OCI-LY7 (cell line): ENCODE data around the gene PLEKHG4. TPM values are rescaled to one million over a fixed set of nuclear protein-coding genes. Genes with fewer than 3 reads are reported as not detected.

ENCODE experiments used
- BruUV-seq: library from RNA; stranded (reverse); fragments of 400-500 nt; replicated peaks from 2 replicates; lab custom pipeline; 2021; lab: Mats Ljungman, UMichigan
- CTCF ChIA-PET: fragments of 300-600 bp; sonication (Branson Sonifier 250); formaldehyde crosslinking; loops from one replicate; lab custom pipeline; 2022; ENCODE audit warnings: antibody characterized with exemption; ENCODE audit not compliant: unreplicated experiment; lab: Charles Lee
- POLR2A ChIA-PET: fragments of 300-600 bp; sonication (Branson Sonifier 250); formaldehyde crosslinking; loops from one replicate; lab custom pipeline; 2022; ENCODE audit warnings: antibody characterized with exemption; lab: Charles Lee
- DNase-seq: peaks from one replicate; pipeline ENCODE4 v3.0.0-alpha.2; 2015; ENCODE audit warnings: low spot score
- H2AFZ ChIP-seq: fragments of 200-600 bp; sonication (generic), shearing (Covaris generic); 2 replicates; pipeline ENCODE4 v1.6.1; 2014; ENCODE audit warnings: mild to moderate bottlenecking, antibody characterized with exemption, low read length, moderate library complexity
- H3K27ac ChIP-seq: fragments of 200-600 bp; sonication (generic); 2 replicates; pipeline ENCODE4 v1.5.1; 2014; ENCODE audit warnings: mixed run types, low read depth, mild to moderate bottlenecking, moderate library complexity, low read length, inconsistent platforms; ENCODE audit not compliant: poor library complexity, severe bottlenecking
- H3K36me3 ChIP-seq: fragments of 200-600 bp; sonication (generic); 2 replicates; pipeline ENCODE4 v1.6.1; 2014; ENCODE audit warnings: mild to moderate bottlenecking, antibody characterized with exemption, low read length, moderate library complexity, mixed read lengths; ENCODE audit not compliant: insufficient read depth
- H3K4me1 ChIP-seq: fragments of 200-600 bp; sonication (generic); 2 replicates; pipeline ENCODE4 v1.5.1; 2014; ENCODE audit warnings: mild to moderate bottlenecking, low read length; ENCODE audit not compliant: insufficient read depth, poor library complexity, severe bottlenecking
- H3K4me2 ChIP-seq: fragments of 200-600 bp; sonication (generic); 2 replicates; pipeline ENCODE4 v1.6.1; 2014; ENCODE audit warnings: mild to moderate bottlenecking, low read length
- H3K4me3 ChIP-seq: fragments of 200-600 bp; sonication (generic); 2 replicates; pipeline ENCODE4 v1.5.1; 2014; ENCODE audit warnings: mild to moderate bottlenecking, low read depth, low read length; ENCODE audit not compliant: poor library complexity, severe bottlenecking
- H3K79me2 ChIP-seq: fragments of 200-600 bp; sonication (generic); 2 replicates; pipeline ENCODE4 v1.6.1; 2016; ENCODE audit warnings: low read depth, mild to moderate bottlenecking, low read length, moderate library complexity, mixed read lengths; ENCODE audit not compliant: insufficient read depth
- H3K9me2 ChIP-seq: fragments of 200-600 bp; sonication (generic); 2 replicates; pipeline ENCODE4 v1.6.1; 2016; ENCODE audit warnings: mild to moderate bottlenecking, low read length, mixed read lengths; ENCODE audit not compliant: insufficient read depth
- H3K9me3 ChIP-seq: fragments of 200-600 bp; sonication (generic); 2 replicates; pipeline ENCODE4 v1.6.1; 2014; ENCODE audit warnings: mild to moderate bottlenecking, mixed run types, low read length, mixed read lengths
- H4K20me1 ChIP-seq: fragments of 200-600 bp; sonication (generic); 2 replicates; pipeline ENCODE4 v1.6.1; 2014; ENCODE audit warnings: mild to moderate bottlenecking, antibody characterized with exemption, low read length, moderate library complexity, mixed read lengths; ENCODE audit not compliant: insufficient read depth
- CTCF ChIP-seq: fragments of 200-600 bp; sonication (generic); conservative IDR thresholded peaks from 2 replicates; pipeline ENCODE4 v1.5.1; 2014; ENCODE audit warnings: mild to moderate bottlenecking, antibody characterized with exemption, low read length, moderate library complexity, mixed read lengths
- EZH2phosphoT487 ChIP-seq: fragments of 200-600 bp; sonication (generic); IDR thresholded peaks from 2 replicates; pipeline ENCODE4 v1.6.1; 2018; ENCODE audit warnings: low read depth, borderline replicate concordance, mild to moderate bottlenecking, mixed run types, antibody characterized with exemption, low read length, moderate library complexity, mixed read lengths
- intact Hi-C: fragments of 100-400 bp; cut with micrococcal nuclease; formaldehyde crosslinking; loops from one replicate; pipeline ENCODE4 v1.10.0; 2022; ENCODE audit not compliant: unreplicated experiment
- total RNA-seq, 2 experiments: library from RNA; depleted of rRNA in 1 of 2; stranded (reverse); fragments of >200 nt in 1 of 2; shearing (Covaris generic) in 1 of 2; gene quantifications; 2 replicates each; pipeline ENCODE4 v1.2.3, GENCODE V29; 2014 to 2022

Gene PLEKHG4
- total RNA-seq, 2 experiments from 2014 or later, result 0.51 TPM; not detected in 1

- Histone ChIP-seq H3K9me2 (no peaks in the 10 kb centered on the region), H3K9me3 (no peaks in the 10 kb centered on the region), H2AFZ (no peak overlapping the region), H3K79me2 (no peaks in the 10 kb centered on the region), H4K20me1 (no peaks in the 10 kb centered on the region), H3K4me2 (no peak overlapping the region), H3K27ac (no peak overlapping the region), H3K4me1 (no peaks in the 10 kb centered on the region), H3K4me3 (no peak overlapping the region), H3K36me3 (no peaks in the 10 kb centered on the region)
- ChIA-PET CTCF (no interaction called here), POLR2A (interaction anchor here (0.5 to 1.4 kb wide), 3 partner anchors 26 to 128 kb away, joined by 3 to 4 read pairs (median 3); no protein-coding TSS in a partner anchor)
- TF ChIP-seq EZH2phosphoT487 (no peak), CTCF (no peak)
- intact Hi-C loops, result no loop called here
- no peak for DNase-seq
- no TSS peak for BruUV-seq
Measured at GRCh38 chr16:67269766-67270165, 9.6 kb upstream of the PLEKHG4 start.

DNA sequence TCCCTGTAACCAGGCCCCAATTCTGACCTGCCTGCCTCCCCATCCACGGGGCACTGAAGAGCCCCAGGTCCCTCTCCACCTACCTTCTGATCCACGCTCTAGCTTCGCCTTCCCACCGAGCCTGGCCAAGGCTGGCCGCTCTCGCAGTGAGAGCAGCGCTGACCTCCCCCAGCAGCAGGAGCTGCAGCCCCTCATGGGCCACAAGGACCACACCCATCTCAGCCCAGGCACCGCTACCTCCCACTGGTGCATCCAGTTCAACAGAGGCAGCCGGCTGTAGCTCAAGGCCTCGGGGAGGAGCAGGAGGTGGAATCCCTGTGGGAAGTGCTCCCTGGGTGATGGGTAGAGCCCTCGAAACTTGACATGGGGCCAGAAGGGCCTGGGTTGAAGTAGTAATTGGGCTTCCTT lies 8.4 kb upstream of the PLEKHG4 start:
- Histone ChIP-seq H4K20me1 (no peaks in the 10 kb centered on the region), H3K79me2 (no peaks in the 10 kb centered on the region), H3K27ac (no peak overlapping the region), H2AFZ (no peak overlapping the region), H3K9me2 (no peaks in the 10 kb centered on the region), H3K4me1 (no peaks in the 10 kb centered on the region), H3K4me3 (no peak overlapping the region), H3K36me3 (no peaks in the 10 kb centered on the region), H3K4me2 (no peak overlapping the region), H3K9me3 (no peaks in the 10 kb centered on the region)
- POLR2A ChIA-PET, result no interaction called here
- no peak for DNase-seq
- intact Hi-C loops, result no loop called here
- no TSS peak for BruUV-seq
- TF ChIP-seq EZH2phosphoT487 (no peak), CTCF (no peak)
- CTCF ChIA-PET, result no interaction called here

DNA sequence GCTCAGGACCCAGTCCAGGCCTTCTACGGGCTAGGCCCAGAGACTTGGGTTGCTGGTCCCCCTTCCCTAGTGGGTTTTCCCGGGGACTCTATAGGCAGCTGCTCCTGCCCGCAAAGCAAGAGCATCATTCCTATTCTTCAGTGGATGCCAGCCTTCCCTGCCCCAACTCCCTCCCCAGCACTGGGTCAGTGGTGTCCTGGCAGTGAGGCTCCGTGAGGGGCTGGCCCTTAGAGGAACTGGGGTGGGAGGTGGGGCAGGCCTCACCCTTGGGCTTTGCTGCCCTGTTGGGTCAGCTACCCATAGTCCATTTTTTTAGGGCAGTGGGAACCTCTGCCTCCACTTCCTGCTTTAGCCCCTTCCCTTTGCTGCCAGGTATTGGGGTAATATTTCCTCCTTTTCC lies 7.9 kb upstream of the PLEKHG4 start:
- Histone ChIP-seq H3K4me1 (no peaks in the 10 kb centered on the region), H3K9me2 (no peaks in the 10 kb centered on the region), H3K79me2 (no peaks in the 10 kb centered on the region), H3K36me3 (no peaks in the 10 kb centered on the region), H4K20me1 (no peaks in the 10 kb centered on the region), H2AFZ (no peak overlapping the region), H3K27ac (no peak overlapping the region), H3K4me2 (no peak overlapping the region), H3K9me3 (no peaks in the 10 kb centered on the region), H3K4me3 (no peak overlapping the region)
- TF ChIP-seq EZH2phosphoT487, result no peak
- no peak for TF ChIP-seq CTCF
- intact Hi-C loops, result no loop called here
- CTCF ChIA-PET, result no interaction called here
- DNase-seq, result no peak
- POLR2A ChIA-PET, result no interaction called here
- no TSS peak for BruUV-seq
